Measurements from ENCODE around the gene ARFIP2. TPM values are rescaled to one million over a fixed set of nuclear protein-coding genes. Genes with fewer than 3 reads are reported as not detected.

Gene ARFIP2
- total and polyA plus RNA-seq, 2 experiments from 2014 or later = 90.1 to 108 TPM

DNA sequence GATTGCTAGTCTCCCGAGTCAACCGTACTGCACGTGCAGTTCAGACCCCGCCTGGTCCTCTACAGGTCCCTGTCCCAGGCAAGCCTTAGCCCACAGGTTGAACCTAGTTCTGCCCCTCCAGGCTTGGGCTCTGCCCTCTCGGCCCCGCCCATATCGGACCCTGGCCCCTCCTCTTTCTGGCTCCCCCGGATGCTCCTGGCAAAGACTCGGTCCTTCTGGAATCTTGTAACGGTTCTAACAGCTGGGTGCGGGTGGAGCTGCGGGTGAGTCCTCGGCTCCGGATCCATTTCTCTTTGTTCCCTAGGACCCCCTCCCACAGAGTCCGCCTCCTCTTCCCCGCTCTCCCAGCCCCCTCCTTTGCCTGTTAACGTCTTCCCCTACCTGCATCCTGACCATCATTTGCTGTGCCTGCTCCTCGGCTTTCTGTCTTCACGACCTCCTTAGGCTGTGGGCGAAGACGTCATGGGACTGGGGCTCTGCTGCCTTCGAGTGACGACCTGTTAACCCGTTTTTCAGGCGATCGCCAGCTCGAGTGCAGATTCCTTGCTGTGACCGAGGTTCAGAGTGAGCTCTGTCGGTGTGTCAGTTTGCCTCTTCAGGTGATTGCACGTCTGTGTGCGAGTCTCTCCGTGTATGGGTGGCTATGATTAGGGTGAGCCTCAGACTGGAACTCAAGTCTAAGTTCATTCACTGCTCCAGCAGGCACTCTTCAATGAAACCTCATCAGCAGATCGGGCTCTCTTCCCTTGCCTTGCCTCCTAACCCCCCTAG, 16.1 kb upstream of the ARFIP2 start, which contains the start of gene DNHD1:
Gene DNHD1 (plus strand): TSS at position 212 of the 771 bp plus-strand sequence. CDS start 936 bp downstream, outside the sequence.
- Histone ChIP-seq H2AFZ (no peak within 1 kb of the TSS), H3K79me2 (peaks cover 2% of the 10 kb centered on the region)
- WGBS (ENCODE audit: low lambda C conversion rate, missing lambda C conversion rate) = 78% methylated on average over 28 of the region's 33 CpGs

GRCh38 chr11:6489306-6489705, 8.2 kb upstream of the ARFIP2 start:
- H2AFZ ChIP-seq = no peak overlapping the region
- DNase-seq (ENCODE audit: low spot score) = no peak
- TF ChIP-seq, protein P1, sequence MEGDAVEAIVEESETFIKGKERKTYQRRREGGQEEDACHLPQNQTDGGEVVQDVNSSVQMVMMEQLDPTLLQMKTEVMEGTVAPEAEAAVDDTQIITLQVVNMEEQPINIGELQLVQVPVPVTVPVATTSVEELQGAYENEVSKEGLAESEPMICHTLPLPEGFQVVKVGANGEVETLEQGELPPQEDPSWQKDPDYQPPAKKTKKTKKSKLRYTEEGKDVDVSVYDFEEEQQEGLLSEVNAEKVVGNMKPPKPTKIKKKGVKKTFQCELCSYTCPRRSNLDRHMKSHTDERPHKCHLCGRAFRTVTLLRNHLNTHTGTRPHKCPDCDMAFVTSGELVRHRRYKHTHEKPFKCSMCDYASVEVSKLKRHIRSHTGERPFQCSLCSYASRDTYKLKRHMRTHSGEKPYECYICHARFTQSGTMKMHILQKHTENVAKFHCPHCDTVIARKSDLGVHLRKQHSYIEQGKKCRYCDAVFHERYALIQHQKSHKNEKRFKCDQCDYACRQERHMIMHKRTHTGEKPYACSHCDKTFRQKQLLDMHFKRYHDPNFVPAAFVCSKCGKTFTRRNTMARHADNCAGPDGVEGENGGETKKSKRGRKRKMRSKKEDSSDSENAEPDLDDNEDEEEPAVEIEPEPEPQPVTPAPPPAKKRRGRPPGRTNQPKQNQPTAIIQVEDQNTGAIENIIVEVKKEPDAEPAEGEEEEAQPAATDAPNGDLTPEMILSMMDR (IDR thresholded peaks at IDR 0.05; ENCODE audit: poor library complexity) = no peak
- TF ChIP-seq EZH2phosphoT487 (IDR thresholded peaks at IDR 0.05; ENCODE audit: low read depth, severe bottlenecking, unreplicated experiment) (no peak), EZH2 (IDR thresholded peaks at IDR 0.05; ENCODE audit: borderline replicate concordance) (no peak)
- no peaks in the 10 kb centered on the region for H3K36me3 ChIP-seq (replicated peaks; ENCODE audit: insufficient read depth, low read depth)
- no peaks in the 10 kb centered on the region for H4K20me1 ChIP-seq (ENCODE audit: insufficient read depth, poor library complexity, severe bottlenecking)
- H3K4me1 ChIP-seq (ENCODE audit: insufficient read depth) = peaks cover 30% of the 10 kb centered on the region
- no peak overlapping the region for H3K4me3 ChIP-seq
- H3K27ac ChIP-seq = peak overlapping the region; percentile 79
- 54% methylated on average over 4 of the region's 4 CpGs for WGBS (ENCODE audit: low lambda C conversion rate, missing lambda C conversion rate)
- H3K79me2 ChIP-seq = peaks cover 7% of the 10 kb centered on the region
- H3K4me2 ChIP-seq = peak overlapping the region; percentile 68
- no peaks in the 10 kb centered on the region for H3K9me2 ChIP-seq (replicated peaks; ENCODE audit: insufficient read depth)
- no peaks in the 10 kb centered on the region for H3K27me3 ChIP-seq
- H3K9me3 ChIP-seq (ENCODE audit: low read depth) = no peaks in the 10 kb centered on the region

More for the DNA sequence above, 16.1 kb upstream of the ARFIP2 start, which contains the start of gene DNHD1:
- H3K4me1 ChIP-seq (ENCODE audit: insufficient read depth) = no peaks in the 10 kb centered on the region
- H3K36me3 ChIP-seq (replicated peaks; ENCODE audit: insufficient read depth, low read depth) = no peaks in the 10 kb centered on the region
- H3K9me2 ChIP-seq (replicated peaks; ENCODE audit: insufficient read depth) = no peaks in the 10 kb centered on the region
- H3K27me3 ChIP-seq = no peaks in the 10 kb centered on the region
- H3K9me3 ChIP-seq (ENCODE audit: low read depth) = no peaks in the 10 kb centered on the region
- TF ChIP-seq, protein P1 (IDR thresholded peaks at IDR 0.05; ENCODE audit: poor library complexity) = no peak
- TF ChIP-seq EZH2phosphoT487 (IDR thresholded peaks at IDR 0.05; ENCODE audit: low read depth, severe bottlenecking, unreplicated experiment) (no peak), EZH2 (IDR thresholded peaks at IDR 0.05; ENCODE audit: borderline replicate concordance) (no peak)
- no peak for DNase-seq (ENCODE audit: low spot score)
- H3K4me3 ChIP-seq = no peak within 1 kb of the TSS
- no peaks in the 10 kb centered on the region for H4K20me1 ChIP-seq (ENCODE audit: insufficient read depth, poor library complexity, severe bottlenecking)
- H3K4me2 ChIP-seq = no peak within 1 kb of the TSS
- peak within 1 kb of the TSS; percentile 60 for H3K27ac ChIP-seq

DNA sequence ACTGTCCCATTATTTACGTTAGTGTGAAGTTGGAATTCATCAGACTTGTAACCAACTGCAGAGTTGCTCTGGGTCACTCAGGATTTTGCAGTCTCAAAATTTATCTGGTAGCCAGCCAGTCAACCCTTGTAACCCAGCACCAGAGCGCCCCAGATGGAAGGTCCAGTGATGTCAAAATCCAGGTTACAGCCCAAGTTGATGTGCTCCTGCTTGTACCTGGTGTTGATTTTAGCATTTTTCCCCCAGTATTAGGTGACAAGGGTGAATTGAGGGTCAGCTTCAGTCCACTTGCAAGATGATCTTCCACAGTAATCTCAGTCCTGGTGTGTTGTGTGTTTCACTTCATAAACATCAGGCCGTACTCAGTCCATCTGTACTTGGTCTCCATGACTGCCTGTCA, 7.7 kb upstream of the ARFIP2 start:
- peaks cover 30% of the 10 kb centered on the region for H3K4me1 ChIP-seq (ENCODE audit: insufficient read depth)

More for the DNA sequence above, 7.7 kb upstream of the ARFIP2 start:
- no peaks in the 10 kb centered on the region for H3K9me2 ChIP-seq (replicated peaks; ENCODE audit: insufficient read depth)
- TF ChIP-seq EZH2 (IDR thresholded peaks at IDR 0.05; ENCODE audit: borderline replicate concordance) (no peak), EZH2phosphoT487 (IDR thresholded peaks at IDR 0.05; ENCODE audit: low read depth, severe bottlenecking, unreplicated experiment) (no peak)
- TF ChIP-seq, protein P1 (IDR thresholded peaks at IDR 0.05; ENCODE audit: poor library complexity) = no peak
- no peaks in the 10 kb centered on the region for H3K27me3 ChIP-seq
- H3K4me2 ChIP-seq = peak overlapping the region; percentile 68
- no peaks in the 10 kb centered on the region for H4K20me1 ChIP-seq (ENCODE audit: insufficient read depth, poor library complexity, severe bottlenecking)
- H3K4me3 ChIP-seq = no peak overlapping the region
- no peak overlapping the region for H2AFZ ChIP-seq
- WGBS (ENCODE audit: low lambda C conversion rate, missing lambda C conversion rate) = 84% methylated on average over 3 of the region's 3 CpGs
- H3K36me3 ChIP-seq (replicated peaks; ENCODE audit: insufficient read depth, low read depth) = no peaks in the 10 kb centered on the region
- H3K27ac ChIP-seq = peak overlapping the region; percentile 79
- no peak for DNase-seq (ENCODE audit: low spot score)
- no peaks in the 10 kb centered on the region for H3K9me3 ChIP-seq (ENCODE audit: low read depth)
- peaks cover 9% of the 10 kb centered on the region for H3K79me2 ChIP-seq

Measured in hepatocyte (in vitro differentiated cells).